ENCODE measurements around the gene PICK1.

DNA sequence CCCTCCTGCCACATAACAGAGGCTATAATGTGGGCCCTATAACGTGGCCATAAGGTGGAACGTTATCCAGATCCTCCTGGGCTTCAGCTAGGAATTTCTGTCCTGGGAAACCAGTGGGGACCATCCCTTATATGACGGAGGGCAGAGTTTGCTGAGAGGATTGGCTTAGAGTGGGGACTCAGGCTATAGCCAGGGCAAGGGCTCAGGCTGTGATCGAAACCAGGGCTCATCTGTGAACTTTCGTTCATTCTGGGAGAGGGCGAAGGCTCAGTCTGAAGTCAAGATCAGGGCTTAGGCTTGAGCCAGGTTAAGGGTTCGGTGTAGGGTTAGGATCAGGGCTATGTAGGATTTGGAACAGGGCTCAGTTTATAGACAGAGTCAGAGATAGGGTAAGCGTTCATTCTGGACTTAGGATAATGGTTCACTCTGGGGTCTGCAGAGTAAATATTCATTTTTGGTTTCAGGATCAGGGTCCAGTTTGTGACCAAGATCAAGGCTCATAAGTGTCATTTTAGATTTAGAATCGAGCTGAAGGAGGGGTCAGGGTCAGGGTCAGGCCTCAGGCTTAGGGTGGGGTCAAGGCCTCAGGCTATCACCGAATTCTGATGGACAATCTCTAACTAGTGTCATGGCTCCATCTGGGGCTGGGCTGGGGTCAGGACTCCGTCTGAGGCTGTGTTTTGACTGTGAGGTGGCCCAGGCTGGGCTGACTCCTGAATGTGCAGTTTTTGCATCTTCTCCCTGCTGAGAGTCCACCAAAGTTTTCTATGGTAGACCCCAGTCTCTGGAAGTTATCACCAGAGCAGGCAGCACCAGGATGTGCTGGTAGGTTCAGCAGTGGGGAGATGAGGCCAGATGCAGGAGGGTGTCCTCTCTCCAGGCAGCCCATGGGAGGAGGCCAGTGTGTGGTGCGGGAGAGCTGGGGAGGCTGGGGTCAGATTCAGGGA lies 39.0 kb upstream of the PICK1 start:
- TF ChIP-seq, protein P1, sequence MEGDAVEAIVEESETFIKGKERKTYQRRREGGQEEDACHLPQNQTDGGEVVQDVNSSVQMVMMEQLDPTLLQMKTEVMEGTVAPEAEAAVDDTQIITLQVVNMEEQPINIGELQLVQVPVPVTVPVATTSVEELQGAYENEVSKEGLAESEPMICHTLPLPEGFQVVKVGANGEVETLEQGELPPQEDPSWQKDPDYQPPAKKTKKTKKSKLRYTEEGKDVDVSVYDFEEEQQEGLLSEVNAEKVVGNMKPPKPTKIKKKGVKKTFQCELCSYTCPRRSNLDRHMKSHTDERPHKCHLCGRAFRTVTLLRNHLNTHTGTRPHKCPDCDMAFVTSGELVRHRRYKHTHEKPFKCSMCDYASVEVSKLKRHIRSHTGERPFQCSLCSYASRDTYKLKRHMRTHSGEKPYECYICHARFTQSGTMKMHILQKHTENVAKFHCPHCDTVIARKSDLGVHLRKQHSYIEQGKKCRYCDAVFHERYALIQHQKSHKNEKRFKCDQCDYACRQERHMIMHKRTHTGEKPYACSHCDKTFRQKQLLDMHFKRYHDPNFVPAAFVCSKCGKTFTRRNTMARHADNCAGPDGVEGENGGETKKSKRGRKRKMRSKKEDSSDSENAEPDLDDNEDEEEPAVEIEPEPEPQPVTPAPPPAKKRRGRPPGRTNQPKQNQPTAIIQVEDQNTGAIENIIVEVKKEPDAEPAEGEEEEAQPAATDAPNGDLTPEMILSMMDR (IDR thresholded peaks at IDR 0.05): no peak
- no peak for TF ChIP-seq POLR2A (IDR thresholded peaks at IDR 0.05)
